ENCODE measurements around the gene FOXA3. TPM values are rescaled to one million over a fixed set of nuclear protein-coding genes. Genes with fewer than 3 reads are reported as not detected.
A peak's percentile ranks its signal among the peaks of the same experiment; 100 is the strongest.
"Not testable (repeated sequence)": the region's sequence is repeated elsewhere in the genome, so short reads cannot be mapped to it uniquely, and the experiment has no call there.

The FOXA3 gene
- polyA plus RNA-seq, 1 donor from 2014 or later, result not detected

GRCh38 chr19:45860359-45861259, 3.5 kb upstream of the FOXA3 start:
- Mint-ChIP-seq H3K4me3 (peak overlapping the region; percentile 89 to 99 (median 94)), H3K4me1 (peaks cover 18 to 22% (median 22%) of the 10 kb centered on the region in 3 donors), H3K27me3 (peaks cover 16% of the 10 kb centered on the region), H3K9me3 (peaks cover 0 to 2% (median 0%) of the 10 kb centered on the region in 3 donors), H3K27ac (peak overlapping the region; percentile 79 to 98 (median 80)), H3K36me3 (peaks cover under 1% of the 10 kb centered on the region)

GRCh38 chr19:45862271-45862563, 1.9 kb upstream of the FOXA3 start:
- Mint-ChIP-seq H3K9me3 (peaks cover 0 to 2% (median 0%) of the 10 kb centered on the region in 3 donors), H3K4me1 (peaks cover 18 to 22% (median 18%) of the 10 kb centered on the region in 3 donors), H3K27ac (peak overlapping the region; percentile 79 to 98 (median 80)), H3K36me3 (no peaks in the 10 kb centered on the region), H3K4me3 (peak overlapping the region; percentile 89 to 99 (median 94)), H3K27me3 (peaks cover 16% of the 10 kb centered on the region)

GRCh38 chr19:45862564-45863334, 1.4 kb upstream of the FOXA3 start, which contains the start of gene SYMPK:
Gene SYMPK (minus strand): TSS chr19:45863147. CDS start chr19:45854495, 8,652 bp downstream.
- H3K27ac Mint-ChIP-seq, result peak within 1 kb of the TSS; percentile 79 to 98 (median 80)
- H3K4me1 Mint-ChIP-seq, result peaks cover 18 to 22% (median 18%) of the 10 kb centered on the region in 3 donors
- peaks cover 16% of the 10 kb centered on the region for H3K27me3 Mint-ChIP-seq
- H3K4me3 Mint-ChIP-seq, result peak within 1 kb of the TSS; percentile 89 to 99 (median 94)
- peaks cover 0 to 2% (median 0%) of the 10 kb centered on the region in 3 donors for H3K9me3 Mint-ChIP-seq
- no peaks in the 10 kb centered on the region for H3K36me3 Mint-ChIP-seq

GRCh38 chr19:45863335-45863839, 739 bp upstream of the FOXA3 start:
- Mint-ChIP-seq H3K4me1 (peaks cover 14 to 22% (median 14%) of the 10 kb centered on the region in 3 donors), H3K36me3 (peaks cover 2% of the 10 kb centered on the region), H3K9me3 (peaks cover 0 to 2% (median 0%) of the 10 kb centered on the region in 3 donors), H3K4me3 (peak overlapping the region; percentile 89 to 99 (median 94)), H3K27ac (peak overlapping the region; percentile 79 to 98 (median 80)), H3K27me3 (peaks cover 16% of the 10 kb centered on the region)

- no peak overlapping the region for H3K27ac Mint-ChIP-seq
- H3K36me3 Mint-ChIP-seq, result peaks cover 2% of the 10 kb centered on the region
- peaks cover 0 to 2% (median 0%) of the 10 kb centered on the region in 3 donors for H3K9me3 Mint-ChIP-seq
- H3K4me3 Mint-ChIP-seq, result peak overlapping the region in 3 of 4 donors; percentile 48 to 84 (median 58)
- peaks cover 14 to 20% (median 14%) of the 10 kb centered on the region in 3 donors for H3K4me1 Mint-ChIP-seq
- peaks cover 16% of the 10 kb centered on the region for H3K27me3 Mint-ChIP-seq
Measured at GRCh38 chr19:45864629-45865082, 530 bp downstream of the FOXA3 start.

GRCh38 chr19:45865269-45865948, 1.3 kb downstream of the FOXA3 start:
- H3K27me3 Mint-ChIP-seq, result peaks cover 16% of the 10 kb centered on the region
- H3K4me1 Mint-ChIP-seq, result peaks cover 14 to 20% (median 14%) of the 10 kb centered on the region in 3 donors
- peaks cover 2% of the 10 kb centered on the region for H3K36me3 Mint-ChIP-seq
- H3K9me3 Mint-ChIP-seq, result peaks cover 0 to 2% (median 0%) of the 10 kb centered on the region in 3 donors
- no peak overlapping the region for H3K27ac Mint-ChIP-seq
- H3K4me3 Mint-ChIP-seq, result peak overlapping the region in 2 of 4 donors; percentile 39 to 68

GRCh38 chr19:45866400-45867176, 2.5 kb downstream of the FOXA3 start:
- Mint-ChIP-seq H3K27me3 (peaks cover 16% of the 10 kb centered on the region), H3K27ac (peak overlapping the region in 1 of 3 donors; percentile 5), H3K4me3 (no peak overlapping the region), H3K4me1 (peaks cover 8 to 16% (median 11%) of the 10 kb centered on the region in 3 donors), H3K36me3 (peaks cover 2% of the 10 kb centered on the region), H3K9me3 (peaks cover 0 to 2% (median 0%) of the 10 kb centered on the region in 3 donors)

- not testable (repeated sequence) for H3K36me3 Mint-ChIP-seq, H3K9me3 Mint-ChIP-seq, H3K4me3 Mint-ChIP-seq
- H3K27ac Mint-ChIP-seq, result peak overlapping the region in 1 of 3 donors; percentile 5
- H3K4me1 Mint-ChIP-seq, result peaks cover 5 to 10% (median 7%) of the 10 kb centered on the region in 3 donors
- peaks cover 16% of the 10 kb centered on the region for H3K27me3 Mint-ChIP-seq
Measured at GRCh38 chr19:45867241-45867640, 3.1 kb downstream of the FOXA3 start.

GRCh38 chr19:45870798-45871197, 6.7 kb downstream of the FOXA3 start:
- H3K27me3 Mint-ChIP-seq, result peaks cover 6% of the 10 kb centered on the region
- H3K9me3 Mint-ChIP-seq, result no peaks in the 10 kb centered on the region
- H3K4me3 Mint-ChIP-seq, result no peak overlapping the region
- no peak overlapping the region for H3K27ac Mint-ChIP-seq
- peaks cover 2% of the 10 kb centered on the region for H3K36me3 Mint-ChIP-seq
- H3K4me1 Mint-ChIP-seq, result no peaks in the 10 kb centered on the region

- Mint-ChIP-seq H3K27ac (no peak overlapping the region), H3K4me1 (peaks cover 0 to 2% (median 2%) of the 10 kb centered on the region in 3 donors), H3K4me3 (no peak overlapping the region), H3K36me3 (peaks cover 2% of the 10 kb centered on the region), H3K9me3 (no peaks in the 10 kb centered on the region), H3K27me3 (peaks cover 15% of the 10 kb centered on the region)
Measured at GRCh38 chr19:45872095-45872919, 8.2 kb downstream of the FOXA3 start.

GRCh38 chr19:45873219-45873772, 9.2 kb downstream of the FOXA3 start:
- H3K36me3 Mint-ChIP-seq, result no peaks in the 10 kb centered on the region
- H3K9me3 Mint-ChIP-seq, result no peaks in the 10 kb centered on the region
- peaks cover 25% of the 10 kb centered on the region for H3K27me3 Mint-ChIP-seq
- peaks cover 0 to 6% (median 4%) of the 10 kb centered on the region in 3 donors for H3K4me1 Mint-ChIP-seq
- H3K4me3 Mint-ChIP-seq, result peak overlapping the region in 1 of 4 donors; percentile 19
- no peak overlapping the region for H3K27ac Mint-ChIP-seq

GRCh38 chr19:45874620-45874966, 10.5 kb downstream of the FOXA3 start:
- no peaks in the 10 kb centered on the region for H3K36me3 Mint-ChIP-seq
- H3K4me3 Mint-ChIP-seq, result no peak overlapping the region
- peaks cover 4 to 6% (median 5%) of the 10 kb centered on the region in 3 donors for H3K4me1 Mint-ChIP-seq
- no peaks in the 10 kb centered on the region for H3K9me3 Mint-ChIP-seq
- H3K27me3 Mint-ChIP-seq, result peaks cover 34% of the 10 kb centered on the region
- peak overlapping the region in 1 of 3 donors; percentile 18 for H3K27ac Mint-ChIP-seq

- Mint-ChIP-seq H3K9me3 (no peaks in the 10 kb centered on the region), H3K27me3 (peaks cover 38% of the 10 kb centered on the region), H3K4me1 (peaks cover 4 to 6% (median 5%) of the 10 kb centered on the region in 3 donors), H3K27ac (peak overlapping the region in 1 of 3 donors; percentile 20), H3K36me3 (no peaks in the 10 kb centered on the region), H3K4me3 (peak overlapping the region in 2 of 4 donors; percentile 4 to 44)
Measured at GRCh38 chr19:45876161-45876410, 12.0 kb downstream of the FOXA3 start.
